CD4-positive, alpha-beta T cell (primary cell): ENCODE data around the gene HSPB6. TPM values are rescaled to one million over a fixed set of nuclear protein-coding genes. Genes with fewer than 3 reads are reported as not detected.

Source experiments
- ATAC-seq: fragments of 200-7000 bp; cut with Tn5 transposase; one replicate; pipeline ENCODE4 v1.10.0; 2022; ENCODE audit warnings: mild to moderate bottlenecking; ENCODE audit not compliant: poor library complexity
- CTCF ChIA-PET: fragments of 350-600 bp; sonication (Branson Sonifier 250); formaldehyde crosslinking; loops from one replicate; lab custom pipeline; 2021; ENCODE audit warnings: antibody characterized with exemption, inconsistent platforms; lab: Charles Lee
- POLR2A ChIA-PET: fragments of 350-600 bp; sonication (Branson Sonifier 250); formaldehyde crosslinking; loops from one replicate; lab custom pipeline; 2021; ENCODE audit warnings: antibody characterized with exemption, inconsistent platforms; lab: Charles Lee
- DNase-seq, 14 experiments: peaks; one replicate each; pipeline ENCODE4 v3.0.0-alpha.2; 2013 to 2020; ENCODE audit warnings: mixed read lengths in 2 of 14
- H3K27ac ChIP-seq, 2 donors: one replicate each; pipeline versions ENCODE4 v1.5.1 to v1.7.0; 2013; ENCODE audit warnings: low read length in 2 of 2, low read depth in 1 of 2, mild to moderate bottlenecking in 1 of 2
- H3K27me3 ChIP-seq, 2 experiments: 1 replicate in 1 of 2; 2 replicates in 1 of 2; pipeline versions ENCODE4 v1.6.1 to v1.7.0; 2013; ENCODE audit warnings: low read length in 2 of 2, control low read depth in 1 of 2, mild to moderate bottlenecking in 1 of 2, moderate library complexity in 1 of 2; ENCODE audit not compliant: insufficient read depth in 2 of 2, control insufficient read depth in 1 of 2
- H3K36me3 ChIP-seq: one replicate; pipeline ENCODE4 v1.6.1; 2013; ENCODE audit warnings: low read length, control low read depth; ENCODE audit not compliant: insufficient read depth
- H3K4me1 ChIP-seq: one replicate; pipeline ENCODE4 v1.6.1; 2013; ENCODE audit warnings: low read length, control low read depth; ENCODE audit not compliant: insufficient read depth
- H3K4me3 ChIP-seq: one replicate; pipeline ENCODE4 v1.5.1; 2013; ENCODE audit warnings: mild to moderate bottlenecking, low read length, moderate library complexity
- H3K9me3 ChIP-seq, 2 experiments: 1 replicate in 1 of 2; 2 replicates in 1 of 2; pipeline versions ENCODE4 v1.6.1 to v1.7.0; 2013; ENCODE audit warnings: low read length in 2 of 2, mild to moderate bottlenecking in 2 of 2, control low read depth in 1 of 2, moderate library complexity in 1 of 2; ENCODE audit not compliant: control insufficient read depth in 1 of 2, insufficient read depth in 1 of 2
- H3K27ac Mint-ChIP-seq: one replicate; pipeline ENCODE4 v1.8.0; 2020; ENCODE audit warnings: mixed read lengths
- H3K27me3 Mint-ChIP-seq: one replicate; pipeline ENCODE4 v1.8.0; 2021; ENCODE audit warnings: mixed read lengths
- H3K36me3 Mint-ChIP-seq: one replicate; pipeline ENCODE4 v1.8.0; 2021; ENCODE audit warnings: low read depth, mixed read lengths
- H3K4me1 Mint-ChIP-seq: one replicate; pipeline ENCODE4 v1.8.0; 2021; ENCODE audit warnings: low read depth, mixed read lengths
- H3K4me3 Mint-ChIP-seq: one replicate; pipeline ENCODE4 v1.8.0; 2020; ENCODE audit warnings: mild to moderate bottlenecking, mixed read lengths
- H3K9me3 Mint-ChIP-seq: one replicate; pipeline ENCODE4 v1.8.0; 2020; ENCODE audit warnings: mixed read lengths
- intact Hi-C, 2 experiments: fragments of 100-400 bp; cut with DNase I in 1 of 2; cut with micrococcal nuclease in 1 of 2; formaldehyde crosslinking; loops; one replicate each; pipeline versions ENCODE4 v1.15.1 to v1.9.0; 2023 to 2025; cut with DNase I, micrococcal nuclease
- total RNA-seq, 174 experiments: library from RNA in 2 of 174; stranded (reverse) in 2 of 174; gene quantifications; one replicate each; pipeline ENCODE4 v1.2.3 and lab custom pipeline; 2021 to 2026
- TF ChIP-seq, protein P1 (sequence below): fragments of 200-600 bp; IDR thresholded peaks from one replicate; pipeline ENCODE4 v1.8.0; 2022; ENCODE audit warnings: antibody characterized with exemption, mild to moderate bottlenecking

Gene HSPB6
- total RNA-seq, 2 experiments from 2014 or later = not detected

DNA sequence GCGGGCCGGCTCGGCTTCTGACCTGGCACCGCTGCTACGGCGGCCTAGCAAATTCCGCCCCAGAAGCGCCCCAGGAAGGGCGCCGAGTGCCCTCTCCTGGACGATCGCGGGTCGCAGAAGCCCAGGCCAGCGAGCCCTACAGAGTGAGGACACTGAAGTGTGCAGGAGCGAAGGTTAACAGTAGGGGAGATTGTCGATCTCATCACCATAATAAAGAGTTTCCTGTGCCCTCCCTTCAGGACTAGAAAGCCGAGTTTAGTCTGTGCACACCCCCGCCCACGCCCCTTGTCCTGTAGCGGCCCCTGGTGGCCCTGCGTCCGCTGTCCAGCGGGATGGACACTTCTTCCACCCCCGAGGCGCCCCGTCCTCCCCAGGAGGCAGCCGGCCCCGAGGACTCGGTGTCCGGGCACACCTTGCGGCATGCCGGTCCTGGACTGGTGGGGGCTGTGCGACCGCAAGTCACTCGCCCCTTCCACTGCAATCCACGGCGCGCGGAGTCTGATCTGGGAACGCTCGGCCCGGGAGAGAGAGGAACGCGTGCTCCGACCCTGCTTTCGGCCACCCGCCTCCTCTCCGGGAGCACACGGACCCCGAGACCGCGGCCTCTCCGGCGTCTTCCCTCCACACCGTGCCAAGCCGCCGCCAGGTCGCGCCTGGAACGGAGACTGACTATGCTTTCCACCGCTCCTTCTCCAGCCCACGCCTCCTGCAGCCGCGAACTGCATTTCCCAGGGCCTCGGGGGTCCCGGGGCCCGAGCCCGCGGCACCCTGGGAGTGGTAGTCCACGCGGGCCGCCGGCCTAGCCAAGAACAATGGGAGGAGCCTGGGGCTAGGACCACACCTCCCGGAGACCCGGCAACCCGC lies 39.8 kb downstream of the HSPB6 start:
- TF ChIP-seq, protein P1, sequence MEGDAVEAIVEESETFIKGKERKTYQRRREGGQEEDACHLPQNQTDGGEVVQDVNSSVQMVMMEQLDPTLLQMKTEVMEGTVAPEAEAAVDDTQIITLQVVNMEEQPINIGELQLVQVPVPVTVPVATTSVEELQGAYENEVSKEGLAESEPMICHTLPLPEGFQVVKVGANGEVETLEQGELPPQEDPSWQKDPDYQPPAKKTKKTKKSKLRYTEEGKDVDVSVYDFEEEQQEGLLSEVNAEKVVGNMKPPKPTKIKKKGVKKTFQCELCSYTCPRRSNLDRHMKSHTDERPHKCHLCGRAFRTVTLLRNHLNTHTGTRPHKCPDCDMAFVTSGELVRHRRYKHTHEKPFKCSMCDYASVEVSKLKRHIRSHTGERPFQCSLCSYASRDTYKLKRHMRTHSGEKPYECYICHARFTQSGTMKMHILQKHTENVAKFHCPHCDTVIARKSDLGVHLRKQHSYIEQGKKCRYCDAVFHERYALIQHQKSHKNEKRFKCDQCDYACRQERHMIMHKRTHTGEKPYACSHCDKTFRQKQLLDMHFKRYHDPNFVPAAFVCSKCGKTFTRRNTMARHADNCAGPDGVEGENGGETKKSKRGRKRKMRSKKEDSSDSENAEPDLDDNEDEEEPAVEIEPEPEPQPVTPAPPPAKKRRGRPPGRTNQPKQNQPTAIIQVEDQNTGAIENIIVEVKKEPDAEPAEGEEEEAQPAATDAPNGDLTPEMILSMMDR = peak; percentile 95
- ATAC-seq (peak; percentile 85), DNase-seq (peak; percentile 92 to 99 (median 96))
- peaks cover 70% of the 10 kb centered on the region for H3K4me1 Mint-ChIP-seq
- H3K27me3 ChIP-seq = no peaks in the 10 kb centered on the region
- H3K4me3 Mint-ChIP-seq = peak overlapping the region; percentile 93
- H3K4me1 ChIP-seq = peaks cover 71% of the 10 kb centered on the region
- H3K27me3 Mint-ChIP-seq = no peaks in the 10 kb centered on the region
- POLR2A ChIA-PET = interaction anchor here (1.4 to 6.3 kb wide), 6 partner anchors 15 to 28 kb away, joined by 6 to 63 read pairs (median 14); partner anchors contain the start of genes IGFLR1, PSENEN and U2AF1L4
- H3K27ac ChIP-seq = peak overlapping the region; percentile 73 to 76
- peak overlapping the region; percentile 96 for H3K4me3 ChIP-seq
- CTCF ChIA-PET = interaction anchor here (0.6 to 1.0 kb wide), 2 partner anchors 34 to 213 kb away, joined by 3 to 4 read pairs; no protein-coding TSS in a partner anchor
- H3K36me3 ChIP-seq = peaks cover 22% of the 10 kb centered on the region
- no peaks in the 10 kb centered on the region for H3K9me3 ChIP-seq
- intact Hi-C loops = loop anchor here (1.0 to 10.0 kb wide), 13 partner anchors 15 to 452 kb away; partner anchors contain the start of genes PROSER3 (in 2 of the 2), PSENEN (in 2 of the 2), U2AF1L4 (in 2 of the 2) and COX6B1 (in 1 of the 2)
- H3K9me3 Mint-ChIP-seq = no peaks in the 10 kb centered on the region
- peaks cover 34% of the 10 kb centered on the region for H3K36me3 Mint-ChIP-seq
- peak overlapping the region; percentile 89 for H3K27ac Mint-ChIP-seq

DNA sequence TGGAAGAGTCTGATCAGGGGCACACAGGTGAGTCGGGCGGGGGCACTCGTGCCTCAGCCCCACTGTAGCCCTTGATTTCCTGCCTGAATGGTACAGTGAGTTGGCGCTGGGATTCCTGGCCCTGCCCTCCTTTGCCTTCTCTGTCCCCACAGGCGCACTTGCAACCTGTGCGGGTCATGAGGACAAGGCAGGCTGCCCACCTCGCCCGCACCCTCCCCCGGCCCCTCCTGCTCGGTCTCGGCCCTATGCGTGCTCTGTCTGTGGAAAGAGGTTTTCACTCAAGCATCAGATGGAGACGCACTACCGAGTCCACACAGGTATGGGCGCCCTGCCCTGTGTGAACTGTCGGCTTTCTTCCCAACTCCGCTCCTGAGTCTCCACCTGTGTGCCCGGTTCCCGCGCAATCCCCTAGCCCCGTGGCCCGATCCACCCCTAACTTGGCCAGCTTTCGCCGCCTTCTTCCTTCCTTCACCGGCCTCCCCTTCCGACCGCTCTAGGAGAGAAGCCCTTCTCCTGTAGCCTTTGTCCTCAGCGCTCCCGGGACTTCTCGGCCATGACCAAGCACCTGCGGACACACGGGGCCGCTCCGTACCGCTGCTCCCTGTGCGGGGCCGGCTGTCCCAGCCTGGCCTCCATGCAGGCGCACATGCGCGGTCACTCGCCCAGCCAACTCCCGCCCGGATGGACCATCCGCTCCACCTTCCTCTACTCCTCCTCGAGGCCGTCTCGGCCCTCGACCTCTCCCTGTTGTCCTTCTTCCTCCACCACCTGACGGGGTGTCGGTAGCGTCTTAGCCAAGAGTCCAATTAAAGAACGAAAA lies 40.6 kb downstream of the HSPB6 start:
- Mint-ChIP-seq H3K4me3 (peak overlapping the region; percentile 93), H3K9me3 (no peaks in the 10 kb centered on the region), H3K27ac (peak overlapping the region; percentile 89), H3K4me1 (peaks cover 70% of the 10 kb centered on the region), H3K27me3 (no peaks in the 10 kb centered on the region), H3K36me3 (peaks cover 26% of the 10 kb centered on the region)
- Histone ChIP-seq H3K36me3 (peaks cover 15% of the 10 kb centered on the region), H3K9me3 (no peaks in the 10 kb centered on the region), H3K27me3 (no peaks in the 10 kb centered on the region), H3K4me3 (peak overlapping the region; percentile 96), H3K4me1 (peaks cover 79% of the 10 kb centered on the region), H3K27ac (peak overlapping the region; percentile 73 to 76)
- intact Hi-C loops = loop anchor here (1.0 to 10.0 kb wide), 7 partner anchors 22 to 451 kb away; partner anchors contain the start of genes COX6B1 (in 1 of the 2), HSPB6 (in 1 of the 2), PROSER3 (in 1 of the 2) and PSENEN (in 1 of the 2)
- CTCF ChIA-PET = interaction anchor here (0.6 to 1.0 kb wide), 4 partner anchors 22 to 214 kb away, joined by 3 to 4 read pairs (median 4); partner anchors contain the start of gene LIN37
- no peak for ATAC-seq
- TF ChIP-seq, protein P1 = no peak
- peak in 3 of 14 experiments; percentile 24 to 54 (median 50) for DNase-seq
- POLR2A ChIA-PET = interaction anchor here (0.6 to 6.3 kb wide), 4 partner anchors 14 to 461 kb away, joined by 3 to 63 read pairs (median 3); no protein-coding TSS in a partner anchor
